Heart right ventricle (tissue), 16 donors: ENCODE measurements around the gene NEXN. TPM values are rescaled to one million over a fixed set of nuclear protein-coding genes. Genes with fewer than 3 reads are reported as not detected.
"Not testable (repeated sequence)": the region's sequence is repeated elsewhere in the genome, so short reads cannot be mapped to it uniquely, and the experiment has no call there.

Experiments used
- ATAC-seq, 8 donors: fragments of 200-7000 bp; cut with Tn5 transposase; one replicate each; pipeline ENCODE4 v1.9.1; 2020; ENCODE audit warnings: mild to moderate bottlenecking in 8 of 8, moderate library complexity in 8 of 8, moderate number of reproducible peaks in 1 of 8
- DNase-seq, 2 donors: peaks; one replicate each; pipeline ENCODE4 v3.0.0-alpha.2; 2020
- H3K27ac ChIP-seq, 10 donors: fragments of 200-600 bp; sonication (generic) in 2 of 10; one replicate each; pipeline versions ENCODE4 v1.5.0 to v1.8.0; 2020 to 2022; ENCODE audit warnings: mild to moderate bottlenecking in 3 of 10
- H3K27me3 ChIP-seq, 7 donors: fragments of 200-600 bp; one replicate each; pipeline ENCODE4 v1.8.0; 2021 to 2022; ENCODE audit warnings: mild to moderate bottlenecking in 2 of 7
- H3K36me3 ChIP-seq, 9 donors: fragments of 200-600 bp; sonication (generic) in 1 of 9; one replicate each; pipeline versions ENCODE4 v1.5.0 to v1.8.0; 2020 to 2022; ENCODE audit warnings: mild to moderate bottlenecking in 2 of 9
- H3K4me1 ChIP-seq, 9 donors: fragments of 200-600 bp; sonication (generic) in 1 of 9; one replicate each; pipeline versions ENCODE4 v1.5.0 to v1.8.0; 2020 to 2022; ENCODE audit warnings: mild to moderate bottlenecking in 4 of 9
- H3K4me3 ChIP-seq, 10 donors: fragments of 200-600 bp; sonication (generic) in 2 of 10; one replicate each; pipeline versions ENCODE4 v1.5.0 to v1.8.0; 2020 to 2022; ENCODE audit warnings: mild to moderate bottlenecking in 7 of 10, moderate library complexity in 2 of 10
- H3K9me3 ChIP-seq, 11 donors: fragments of 200-600 bp in 10 of 11; sonication (generic) in 2 of 11; one replicate each; pipeline versions ENCODE4 v1.5.0 to v1.8.0; 2013 to 2022; ENCODE audit warnings: mild to moderate bottlenecking in 2 of 11, control low read depth in 1 of 11, moderate library complexity in 1 of 11
- WGBS, 2 donors: extraction: QIAGEN DNeasy Blood & Tissue Kit; methylation state at CpG; one replicate each; pipeline ENCODE4 v1.1.7; 2013; ENCODE audit warnings: inconsistent platforms in 1 of 2; 5-methylcytosine and 5-hydroxymethylcytosine counted together
- intact Hi-C, 10 donors: fragments of 100-400 bp; cut with DNase I; formaldehyde crosslinking; loops; one replicate each; pipeline versions ENCODE4 v1.11.1 to v1.14.2; 2022
- polyA plus RNA-seq, 2 donors: library from polyadenylated mRNA; stranded (reverse); fragments of 200-250 nt; gene quantifications; one replicate each; pipeline ENCODE4 v1.2.3, GENCODE V29; 2013
- total RNA-seq, 10 donors: library from RNA; stranded (reverse); fragmentation: NEBNext Ultra II Directional in 3 of 10; extraction: Animal tissue kit (Norgen Biotek cat#: 25700) in 3 of 10; gene quantifications; one replicate each; pipeline versions ENCODE4 v1.2.1 to v1.2.4, GENCODE V29; 2021 to 2023
- TF ChIP-seq, protein P1 (sequence below), 9 donors: fragments of 200-600 bp; sonication (generic) in 2 of 9; IDR thresholded peaks; one replicate each; pipeline versions ENCODE4 v1.5.0 to v1.8.0; 2021 to 2022; ENCODE audit warnings: antibody characterized with exemption in 9 of 9, mild to moderate bottlenecking in 5 of 9, moderate library complexity in 1 of 9
- donor health status: Arrhythmogenic right ventricular cardiomyopathy.
- donor health status: ischemic (EF 13 %, LVEDD 7.1; RV severe dilation, severe dysfunction).
- donor health status: healthy with polysubstance abuse.
- donor health status: DM: no; HTN: yes; CAD: no.
- donor health status: DM: no; HTN: no; CAD: no.
- donor health status: ischemic (EF 25% LVEDD 6.9; RV normal size, moderate dysfunction).
- donor health status: ischemic (EF 25% LVEDD 5.7; RV mildly dilated, moderate dysfunction).
- donor health status: healthy.
- donor health status: DM: yes; HTN: yes; CAD: no.
- donor health status: Ischemic cardiomyopathy.
- donor health status: ischemic (EF 35%, LVEDD 5.7; RV mildly dilated, moderate dysfunction).
- donor health status: nonischemic (EF 11% LVEDD 7.7; RV severe dilation, severe dysfunction).
- donor health status: DM: yes; HTN: yes; CAD: no.
- donor health status: PGD.
- donor health status: ischemic (EF 29% LVEDD 5.4; RV normal size, mild dysfunction).
- donor health status: nonischemic (EF 23%, LVEDD 6.1; RV moderate dilation, normal function).

The NEXN gene
- total and polyA plus RNA-seq, 12 donors: 248 to 1,016 (median 396) TPM

DNA sequence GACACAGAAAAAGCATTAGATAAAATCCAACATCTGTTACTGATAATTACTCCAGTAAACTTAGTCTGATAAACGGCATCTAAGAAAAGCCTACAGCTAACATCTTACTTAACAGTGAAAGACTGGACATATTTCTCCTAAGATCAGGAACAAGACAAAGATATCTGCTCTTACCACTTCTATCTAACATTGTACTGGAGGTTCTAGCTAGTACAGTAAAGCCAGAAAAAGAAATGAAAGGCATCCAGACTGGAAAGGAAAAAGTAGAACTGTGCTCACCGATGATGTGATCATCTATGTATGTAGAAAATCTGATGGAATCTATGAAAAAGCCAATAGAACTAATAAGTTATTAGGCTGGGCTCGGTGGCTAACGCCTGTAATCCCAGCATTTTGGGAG lies 21.7 kb downstream of the NEXN start:
- H3K4me1 ChIP-seq: peaks cover 0 to 5% (median 0%) of the 10 kb centered on the region in 9 donors
- no peak overlapping the region for H3K4me3 ChIP-seq
- no peak for ATAC-seq
- no peaks in the 10 kb centered on the region for H3K27me3 ChIP-seq
- no peaks in the 10 kb centered on the region for H3K9me3 ChIP-seq
- H3K27ac ChIP-seq: peak overlapping the region in 1 of 10 donors; percentile 20
- WGBS, 2 donors: 83 to 86% methylated on average over 4 of the region's 4 CpGs
- H3K36me3 ChIP-seq: peaks cover 0 to 21% (median 0%) of the 10 kb centered on the region in 9 donors
- TF ChIP-seq, protein P1, sequence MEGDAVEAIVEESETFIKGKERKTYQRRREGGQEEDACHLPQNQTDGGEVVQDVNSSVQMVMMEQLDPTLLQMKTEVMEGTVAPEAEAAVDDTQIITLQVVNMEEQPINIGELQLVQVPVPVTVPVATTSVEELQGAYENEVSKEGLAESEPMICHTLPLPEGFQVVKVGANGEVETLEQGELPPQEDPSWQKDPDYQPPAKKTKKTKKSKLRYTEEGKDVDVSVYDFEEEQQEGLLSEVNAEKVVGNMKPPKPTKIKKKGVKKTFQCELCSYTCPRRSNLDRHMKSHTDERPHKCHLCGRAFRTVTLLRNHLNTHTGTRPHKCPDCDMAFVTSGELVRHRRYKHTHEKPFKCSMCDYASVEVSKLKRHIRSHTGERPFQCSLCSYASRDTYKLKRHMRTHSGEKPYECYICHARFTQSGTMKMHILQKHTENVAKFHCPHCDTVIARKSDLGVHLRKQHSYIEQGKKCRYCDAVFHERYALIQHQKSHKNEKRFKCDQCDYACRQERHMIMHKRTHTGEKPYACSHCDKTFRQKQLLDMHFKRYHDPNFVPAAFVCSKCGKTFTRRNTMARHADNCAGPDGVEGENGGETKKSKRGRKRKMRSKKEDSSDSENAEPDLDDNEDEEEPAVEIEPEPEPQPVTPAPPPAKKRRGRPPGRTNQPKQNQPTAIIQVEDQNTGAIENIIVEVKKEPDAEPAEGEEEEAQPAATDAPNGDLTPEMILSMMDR (IDR thresholded peaks at IDR 0.05): no peak
- DNase-seq: no peak
- intact Hi-C loops: loop anchor here in 1 of 10 donors (10.0 kb wide), 1 partner anchor 185 kb away; no protein-coding TSS in a partner anchor

DNA sequence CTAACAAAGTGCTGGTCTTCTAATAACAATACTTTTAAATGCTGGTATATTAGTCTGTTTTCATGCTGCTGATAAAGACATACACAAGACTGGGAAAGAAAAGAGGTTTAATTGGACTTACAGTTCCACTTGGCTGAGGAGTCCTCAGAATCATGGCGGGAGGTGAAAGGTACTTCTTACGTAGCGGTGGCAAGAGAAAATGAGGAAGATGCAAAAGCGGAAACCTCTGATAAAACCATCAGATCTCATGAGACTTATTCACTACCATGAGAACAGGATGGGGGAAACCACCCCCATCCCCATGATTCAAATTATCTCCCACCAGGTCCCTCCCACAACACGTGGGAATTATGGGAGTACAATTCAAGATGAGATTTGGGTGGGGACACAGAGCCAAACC lies 30.5 kb downstream of the NEXN start:
- not testable (repeated sequence) for H3K9me3 ChIP-seq, DNase-seq, H3K27ac ChIP-seq, H3K4me3 ChIP-seq, H3K27me3 ChIP-seq, ATAC-seq
- Histone ChIP-seq H3K4me1 (peaks cover 0 to 11% (median 0%) of the 10 kb centered on the region in 9 donors), H3K36me3 (peaks cover 0 to 86% (median 34%) of the 10 kb centered on the region in 9 donors)
- intact Hi-C loops: loop anchor here in 1 of 10 donors (10.0 kb wide), 1 partner anchor 194 kb away; no protein-coding TSS in a partner anchor
- whole genome bisulfite sequencing, 2 donors: 85 to 90% methylated on average over 5 of the region's 5 CpGs

DNA sequence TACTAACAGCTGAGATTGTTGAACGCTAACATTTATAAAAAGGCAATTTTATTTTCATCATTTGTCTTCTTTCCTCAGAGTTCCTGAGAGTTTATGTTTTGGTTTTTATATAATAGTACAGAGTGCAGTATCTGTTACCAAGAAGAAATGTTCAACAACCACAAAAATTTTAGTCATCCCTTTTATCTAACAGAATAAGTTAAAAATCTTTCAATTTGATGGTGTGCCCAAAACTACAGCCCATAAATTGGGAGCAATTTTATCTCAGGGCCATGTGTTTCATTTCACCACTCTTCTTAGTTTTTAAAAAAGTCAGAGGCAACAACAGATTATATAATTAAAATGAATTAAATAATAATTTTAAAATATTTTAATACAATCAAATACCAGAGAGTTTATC lies 37.1 kb downstream of the NEXN start:
- peaks cover 0 to 24% (median 0%) of the 10 kb centered on the region in 9 donors for H3K4me1 ChIP-seq
- peaks cover 0 to 95% (median 34%) of the 10 kb centered on the region in 9 donors for H3K36me3 ChIP-seq
- DNase-seq (no peak), ATAC-seq (no peak)
- TF ChIP-seq, protein P1 (IDR thresholded peaks at IDR 0.05): no peak
- H3K27me3 ChIP-seq: no peaks in the 10 kb centered on the region
- H3K4me3 ChIP-seq: no peak overlapping the region
- H3K9me3 ChIP-seq: no peaks in the 10 kb centered on the region
- intact Hi-C loops: no loop called here
- WGBS, 2 donors: 75 to 88% methylated on average over 1 of the region's 1 CpG
- peak overlapping the region in 1 of 10 donors; percentile 28 for H3K27ac ChIP-seq

DNA sequence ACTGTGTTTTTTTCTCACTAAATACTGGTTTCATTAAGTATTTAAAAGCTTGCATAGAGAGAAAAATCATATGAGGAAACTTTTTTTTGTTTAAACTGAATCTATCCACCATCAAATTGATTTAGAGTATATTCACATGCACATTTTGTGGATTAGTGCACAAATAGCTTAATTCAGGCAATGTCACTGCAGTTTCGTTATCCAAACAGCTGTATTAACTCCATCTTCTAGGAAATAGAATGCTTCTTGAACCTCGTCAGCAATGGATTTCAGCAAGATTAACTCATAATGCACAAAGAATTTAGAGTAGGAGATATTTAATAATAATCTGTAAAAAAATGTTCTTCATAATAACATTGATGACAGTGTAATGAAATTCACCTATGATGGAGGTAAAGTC lies 37.5 kb downstream of the NEXN start:
- Histone ChIP-seq H3K9me3 (no peaks in the 10 kb centered on the region), H3K4me1 (peaks cover 0 to 24% (median 0%) of the 10 kb centered on the region in 9 donors), H3K27me3 (no peaks in the 10 kb centered on the region), H3K4me3 (peak overlapping the region in 6 of 10 donors; percentile 11 to 38 (median 24)), H3K36me3 (peaks cover 0 to 95% (median 38%) of the 10 kb centered on the region in 9 donors), H3K27ac (peak overlapping the region in 3 of 10 donors; percentile 29 to 52 (median 32))
- TF ChIP-seq, protein P1 (IDR thresholded peaks at IDR 0.05): no peak
- ATAC-seq (no peak), DNase-seq (no peak)
- 67 to 68% methylated on average over 2 of the region's 2 CpGs for WGBS, 2 donors
- intact Hi-C loops: no loop called here
